Measurements from ENCODE around the gene DDX59.

DDX59 gene

GRCh38 chr1:200628223-200628881 is 41.4 kb downstream of the DDX59 start:
- H3K4me1 ChIP-seq (ENCODE audit: insufficient read depth, low read length): peaks cover 14% of the 10 kb centered on the region
- no peak overlapping the region for H3K27ac ChIP-seq (ENCODE audit: low read length)
- DNase-seq (no peak), ATAC-seq (ENCODE audit: insufficient read depth, low read depth) (no peak)
- no peak overlapping the region for H3K9ac ChIP-seq (ENCODE audit: low read depth, low read length)
- no peak overlapping the region for H3K4me3 ChIP-seq (ENCODE audit: low read depth in 1 of 2, low read length in 2 of 2)
- no peaks in the 10 kb centered on the region for H3K9me3 ChIP-seq (ENCODE audit: insufficient read depth, low read length, severe bottlenecking)
- no peak for TF ChIP-seq EZH2 (IDR thresholded peaks at IDR 0.05; ENCODE audit: borderline replicate concordance, low read depth, low read length, severe bottlenecking)
- no peak for TF ChIP-seq CTCF (IDR thresholded peaks at IDR 0.05; ENCODE audit: borderline replicate concordance, extremely low read depth, low read length, poor library complexity, severe bottlenecking)
- H3K4me2 ChIP-seq (ENCODE audit: insufficient read depth, low read length): no peak overlapping the region
- no peaks in the 10 kb centered on the region for H3K36me3 ChIP-seq (ENCODE audit: insufficient read depth, low read length)
- no peaks in the 10 kb centered on the region for H3K79me2 ChIP-seq (ENCODE audit: insufficient read depth, low read length)
- no peaks in the 10 kb centered on the region for H4K20me1 ChIP-seq (ENCODE audit: insufficient read depth, low read length)
- H2AFZ ChIP-seq (ENCODE audit: low read depth, low read length): no peak overlapping the region
- H3K27me3 ChIP-seq (ENCODE audit: insufficient read depth, low read length, poor library complexity): no peaks in the 10 kb centered on the region

- DNase-seq: no peak
- Histone ChIP-seq H3K79me2 (ENCODE audit: insufficient read depth, low read length) (no peaks in the 10 kb centered on the region), H3K9me3 (ENCODE audit: insufficient read depth, low read length, severe bottlenecking) (no peaks in the 10 kb centered on the region), H4K20me1 (ENCODE audit: insufficient read depth, low read length) (no peaks in the 10 kb centered on the region), H3K27me3 (ENCODE audit: insufficient read depth, low read length, poor library complexity) (no peaks in the 10 kb centered on the region), H3K4me3 (ENCODE audit: low read depth in 1 of 2, low read length in 2 of 2) (no peak overlapping the region), H3K36me3 (ENCODE audit: insufficient read depth, low read length) (no peaks in the 10 kb centered on the region), H3K4me2 (ENCODE audit: insufficient read depth, low read length) (no peak overlapping the region), H3K27ac (ENCODE audit: low read length) (no peak overlapping the region), H3K9ac (ENCODE audit: low read depth, low read length) (no peak overlapping the region), H3K4me1 (ENCODE audit: insufficient read depth, low read length) (peaks cover 20% of the 10 kb centered on the region), H2AFZ (ENCODE audit: low read depth, low read length) (no peak overlapping the region)
- ATAC-seq (ENCODE audit: insufficient read depth, low read depth): no peak
- TF ChIP-seq CTCF (IDR thresholded peaks at IDR 0.05; ENCODE audit: borderline replicate concordance, extremely low read depth, low read length, poor library complexity, severe bottlenecking) (no peak), EZH2 (IDR thresholded peaks at IDR 0.05; ENCODE audit: borderline replicate concordance, low read depth, low read length, severe bottlenecking) (no peak)
Measured at GRCh38 chr1:200627575-200628222, 42.0 kb downstream of the DDX59 start.

- H3K9ac ChIP-seq (ENCODE audit: low read depth, low read length): no peak overlapping the region
- H4K20me1 ChIP-seq (ENCODE audit: insufficient read depth, low read length): no peaks in the 10 kb centered on the region
- peaks cover 25% of the 10 kb centered on the region for H3K4me1 ChIP-seq (ENCODE audit: insufficient read depth, low read length)
- no peaks in the 10 kb centered on the region for H3K36me3 ChIP-seq (ENCODE audit: insufficient read depth, low read length)
- no peak for DNase-seq
- no peak overlapping the region for H3K4me2 ChIP-seq (ENCODE audit: insufficient read depth, low read length)
- H3K27me3 ChIP-seq (ENCODE audit: insufficient read depth, low read length, poor library complexity): no peaks in the 10 kb centered on the region
- TF ChIP-seq EZH2 (IDR thresholded peaks at IDR 0.05; ENCODE audit: borderline replicate concordance, low read depth, low read length, severe bottlenecking) (no peak), CTCF (IDR thresholded peaks at IDR 0.05; ENCODE audit: borderline replicate concordance, extremely low read depth, low read length, poor library complexity, severe bottlenecking) (no peak)
- no peak for ATAC-seq (ENCODE audit: insufficient read depth, low read depth)
- no peak overlapping the region for H2AFZ ChIP-seq (ENCODE audit: low read depth, low read length)
- no peak overlapping the region for H3K4me3 ChIP-seq (ENCODE audit: low read depth in 1 of 2, low read length in 2 of 2)
- no peaks in the 10 kb centered on the region for H3K79me2 ChIP-seq (ENCODE audit: insufficient read depth, low read length)
- H3K9me3 ChIP-seq (ENCODE audit: insufficient read depth, low read length, severe bottlenecking): no peaks in the 10 kb centered on the region
- no peak overlapping the region for H3K27ac ChIP-seq (ENCODE audit: low read length)
Measured at GRCh38 chr1:200626853-200627534, 42.7 kb downstream of the DDX59 start.

Measured in DND-41 (cell line).